HG03108 (cell line): ENCODE results near the gene PRSS21.

Experiments
- ATAC-seq: cut with Tn5 transposase; IDR thresholded peaks from one replicate; pipeline ENCODE4 v1.9.1; 2021; ENCODE audit warnings: moderate library complexity; ENCODE audit not compliant: unreplicated experiment

PRSS21 gene, protein sequence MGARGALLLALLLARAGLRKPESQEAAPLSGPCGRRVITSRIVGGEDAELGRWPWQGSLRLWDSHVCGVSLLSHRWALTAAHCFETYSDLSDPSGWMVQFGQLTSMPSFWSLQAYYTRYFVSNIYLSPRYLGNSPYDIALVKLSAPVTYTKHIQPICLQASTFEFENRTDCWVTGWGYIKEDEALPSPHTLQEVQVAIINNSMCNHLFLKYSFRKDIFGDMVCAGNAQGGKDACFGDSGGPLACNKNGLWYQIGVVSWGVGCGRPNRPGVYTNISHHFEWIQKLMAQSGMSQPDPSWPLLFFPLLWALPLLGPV

DNA sequence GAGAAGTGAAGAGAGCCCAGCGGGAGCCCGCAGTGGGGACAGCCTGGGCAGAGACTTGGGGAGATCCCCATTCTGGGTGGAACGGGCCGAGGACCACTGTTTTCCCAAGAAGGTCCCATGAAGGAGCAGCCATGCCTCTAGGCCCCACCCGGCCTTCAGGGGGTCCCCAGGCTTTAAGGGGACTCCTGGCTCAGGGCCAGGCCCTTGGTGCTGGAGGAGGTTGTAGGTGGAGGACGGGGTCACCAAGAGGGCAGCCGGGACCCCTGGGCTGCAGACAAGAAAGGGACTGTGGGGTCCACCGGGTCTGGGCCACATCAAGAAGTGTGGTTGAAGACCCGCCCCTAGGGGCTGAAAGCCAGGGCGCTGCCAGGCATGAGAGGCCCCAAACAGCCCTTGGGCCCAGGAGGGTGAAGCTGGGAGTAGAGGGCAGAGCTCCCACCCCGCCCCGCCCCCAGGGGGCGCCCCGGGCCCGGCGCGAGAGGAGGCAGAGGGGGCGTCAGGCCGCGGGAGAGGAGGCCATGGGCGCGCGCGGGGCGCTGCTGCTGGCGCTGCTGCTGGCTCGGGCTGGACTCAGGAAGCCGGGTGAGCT is at the start of gene PRSS21:
TSS of gene PRSS21 (plus strand) at position 487 of the 589 bp plus-strand sequence. CDS start at position 519, 32 bp downstream.
- no peak for ATAC-seq

DNA sequence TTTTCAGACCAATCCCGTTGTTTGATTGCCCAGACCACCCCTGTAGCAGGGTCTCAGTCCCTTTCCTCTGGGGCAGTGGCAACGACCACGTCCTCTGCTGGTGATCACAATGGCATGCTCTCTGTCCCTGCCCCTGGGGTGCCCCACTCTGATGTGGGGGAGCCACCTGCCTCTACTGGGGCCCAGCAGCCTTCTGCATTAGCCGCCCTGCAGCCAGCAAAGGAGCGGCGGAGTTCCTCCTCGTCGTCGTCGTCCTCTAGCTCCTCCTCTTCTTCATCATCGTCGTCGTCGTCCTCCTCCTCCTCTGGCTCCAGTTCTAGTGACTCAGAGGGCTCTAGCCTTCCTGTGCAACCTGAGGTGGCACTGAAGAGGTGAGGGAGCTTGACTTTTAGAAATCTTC is 49.1 kb upstream of the PRSS21 start:
- no peak for ATAC-seq

DNA sequence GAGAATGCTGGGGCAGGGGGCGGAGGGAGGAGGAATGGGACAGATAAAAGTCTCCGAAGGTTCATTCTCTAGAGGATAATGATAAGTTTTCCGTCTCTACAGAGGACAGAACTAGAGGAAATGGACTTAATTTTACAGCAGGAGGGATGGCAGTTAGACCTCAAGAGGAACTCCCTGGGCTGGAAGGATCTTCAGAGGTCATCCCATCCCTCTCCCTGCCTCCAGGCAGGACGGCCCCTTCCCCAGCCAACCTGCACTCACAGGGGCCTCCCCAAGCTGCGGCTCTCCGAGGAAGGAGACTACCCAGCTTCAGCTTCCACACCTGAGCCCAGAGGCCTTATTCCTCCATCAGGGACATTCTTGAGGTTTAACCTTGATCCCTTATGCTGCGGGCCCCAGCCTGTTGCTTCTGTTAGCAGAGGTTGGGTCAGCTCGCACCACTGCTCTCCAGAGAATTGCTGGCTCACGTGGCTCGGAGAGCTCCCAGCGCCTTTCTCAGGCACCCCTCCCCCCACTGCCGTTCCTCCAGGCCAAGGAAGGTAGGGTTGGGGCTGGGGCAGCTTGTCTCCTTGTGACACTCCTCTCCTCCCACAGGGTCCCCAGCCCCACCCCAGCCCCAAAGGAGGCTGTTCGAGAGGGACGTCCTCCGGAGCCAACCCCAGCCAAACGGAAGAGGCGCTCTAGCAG is 48.5 kb upstream of the PRSS21 start:
- no peak for ATAC-seq

DNA sequence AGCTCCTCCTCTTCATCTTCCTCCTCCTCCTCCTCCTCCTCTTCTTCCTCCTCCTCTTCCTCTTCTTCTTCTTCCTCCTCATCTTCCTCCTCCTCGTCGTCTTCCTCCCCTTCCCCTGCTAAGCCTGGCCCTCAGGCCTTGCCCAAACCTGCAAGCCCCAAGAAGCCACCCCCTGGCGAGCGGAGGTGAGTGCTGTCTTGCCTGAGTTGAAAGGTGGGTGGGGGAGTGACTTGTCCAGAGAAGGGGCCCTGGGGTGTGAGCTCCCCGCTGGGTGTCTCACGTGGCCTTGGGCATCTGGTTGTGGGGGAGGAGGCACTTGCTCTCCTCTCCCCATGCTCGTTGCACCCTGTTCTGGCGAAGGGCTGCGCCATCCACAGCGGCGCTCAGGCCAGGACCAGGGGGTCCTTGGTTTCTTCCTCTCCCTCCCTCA is 47.9 kb upstream of the PRSS21 start:
- no peak for ATAC-seq

DNA sequence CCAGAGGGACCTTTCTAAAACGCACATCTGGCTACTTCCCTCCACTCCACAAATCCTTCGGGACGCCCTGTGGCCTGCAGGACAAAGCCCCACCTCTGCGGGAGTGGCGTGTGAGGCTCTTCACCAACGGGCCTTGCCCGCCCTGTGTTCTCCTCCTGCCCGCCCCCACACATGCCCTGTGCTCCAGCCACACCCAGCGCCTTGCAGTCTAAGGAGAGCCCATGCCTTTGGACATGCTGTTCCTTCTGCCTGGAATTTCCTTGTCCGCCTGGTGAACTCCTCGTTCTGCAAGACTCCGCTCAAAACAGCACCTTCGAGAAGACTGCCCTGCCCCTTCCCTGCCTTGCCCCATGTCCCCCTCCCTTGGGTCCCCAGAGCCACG is 47.4 kb upstream of the PRSS21 start:
- no peak for ATAC-seq

DNA sequence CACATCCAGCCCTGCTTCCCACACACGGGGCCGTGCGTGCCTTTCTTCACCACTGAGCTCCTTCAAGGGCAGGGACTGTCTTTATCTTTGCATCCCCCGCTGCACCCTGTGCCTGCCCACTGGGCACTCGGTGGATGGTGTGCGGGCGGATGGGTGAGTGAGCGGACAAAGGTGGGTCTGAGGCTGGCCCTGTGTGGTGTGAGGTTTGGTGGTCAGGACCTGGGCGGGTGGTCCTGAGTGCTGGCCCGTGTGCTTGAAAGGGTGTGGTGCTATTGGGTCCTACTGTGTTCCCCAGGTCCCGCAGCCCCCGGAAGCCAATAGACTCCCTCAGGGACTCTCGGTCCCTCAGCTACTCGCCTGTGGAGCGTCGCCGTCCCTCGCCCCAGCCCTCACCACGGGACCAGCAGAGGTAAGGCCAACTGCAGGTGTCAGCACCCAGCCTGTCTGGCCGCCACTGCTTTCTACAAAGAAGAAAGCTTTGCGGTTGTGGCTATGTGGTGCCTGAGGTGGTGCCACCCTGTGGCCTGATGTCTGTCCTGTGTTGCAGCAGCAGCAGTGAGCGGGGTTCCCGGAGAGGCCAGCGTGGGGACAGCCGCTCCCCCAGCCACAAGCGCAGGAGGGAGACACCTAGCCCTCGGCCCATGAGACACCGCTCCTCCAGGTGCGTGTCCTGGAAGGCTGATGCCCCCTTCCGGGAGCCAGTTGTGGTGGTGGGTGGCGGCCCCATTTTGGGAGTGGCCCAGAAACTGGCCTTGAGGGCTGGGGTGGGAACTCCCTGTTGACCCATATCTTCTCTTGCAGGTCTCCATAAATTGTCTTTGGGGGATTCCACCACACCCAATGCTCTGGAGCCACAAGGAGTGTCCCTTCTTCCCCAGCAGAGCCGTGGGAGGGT is 46.7 kb upstream of the PRSS21 start:
- no peak for ATAC-seq

DNA sequence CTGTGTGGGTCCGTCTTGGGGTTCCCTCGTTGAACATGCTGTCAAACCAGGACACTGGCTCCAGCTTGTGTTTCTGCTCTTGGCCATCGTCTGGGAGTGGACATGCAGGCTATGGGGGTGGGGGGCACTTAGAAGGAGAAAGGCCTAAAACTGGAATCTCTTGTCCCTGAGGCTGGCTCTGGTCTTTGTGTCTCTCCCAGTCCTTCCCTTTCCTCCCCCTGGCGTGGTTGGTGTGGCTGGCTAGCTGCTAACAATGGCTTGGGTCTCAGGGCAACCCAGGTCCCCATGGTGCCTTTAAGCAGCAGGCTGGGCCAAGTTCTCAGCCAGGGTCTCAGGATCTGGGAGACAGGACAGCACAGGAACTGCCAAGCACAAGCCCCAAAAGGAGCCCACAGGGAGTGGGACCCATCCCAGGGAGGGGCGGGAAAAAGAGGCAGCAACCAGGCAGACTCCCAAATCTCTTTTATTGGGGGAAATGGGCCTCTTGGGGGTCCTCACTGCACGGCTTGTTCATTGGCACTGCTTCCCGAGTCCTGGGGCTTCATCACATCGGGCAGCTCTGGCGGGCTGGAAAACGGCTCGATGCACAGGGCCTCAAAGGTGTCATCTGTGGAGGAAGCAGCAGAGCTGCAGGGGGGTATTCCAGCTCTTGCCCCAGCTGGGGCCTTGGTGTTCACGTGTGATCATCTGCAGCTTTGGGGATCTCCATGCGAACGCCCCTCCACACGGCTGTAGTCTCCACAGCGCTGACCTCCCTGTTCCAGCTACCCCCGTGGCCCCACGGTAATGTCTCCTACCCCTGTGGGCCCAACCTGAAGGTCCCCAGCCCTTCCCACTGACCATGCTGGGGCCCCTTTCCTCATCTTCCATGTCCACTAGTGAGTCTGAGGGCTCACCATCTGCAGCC is 45.3 kb upstream of the PRSS21 start:
- no peak for ATAC-seq

DNA sequence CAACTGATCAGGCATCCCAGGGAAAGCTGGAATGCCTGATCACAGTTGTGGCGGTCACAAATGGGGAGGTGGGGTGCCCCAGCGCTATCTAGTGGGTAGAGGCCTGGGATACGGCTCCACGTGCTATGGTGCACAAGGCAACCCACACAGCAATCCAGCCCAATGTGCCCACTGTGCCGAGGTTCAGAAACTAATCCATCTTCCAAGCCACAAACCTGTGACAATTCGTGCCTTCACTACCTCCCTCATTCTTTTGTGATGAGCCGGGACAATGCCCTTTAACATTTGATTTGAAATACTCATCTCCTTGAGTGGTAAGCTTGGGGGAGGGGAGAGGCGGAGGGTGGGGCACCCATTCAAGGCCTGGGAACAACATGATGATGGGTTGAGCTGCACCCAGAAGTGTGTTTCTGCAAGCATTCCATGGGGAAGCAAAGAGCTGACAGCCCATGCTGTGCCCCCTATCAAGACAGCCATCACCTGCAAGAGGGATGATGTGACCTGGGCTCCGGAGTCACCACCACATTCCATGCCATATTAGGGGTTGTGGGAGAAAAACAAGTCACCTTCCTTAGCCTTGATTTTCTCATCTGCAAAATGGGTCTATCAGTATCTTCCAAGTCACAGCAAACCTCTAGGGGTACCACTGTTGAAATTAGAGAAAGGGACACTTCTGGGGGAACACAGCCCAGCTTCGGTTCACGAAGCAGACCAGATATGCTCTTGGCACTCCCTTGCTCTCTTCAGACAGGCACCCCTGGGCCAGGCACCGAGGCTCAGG is 43.7 kb upstream of the PRSS21 start:
- no peak for ATAC-seq

DNA sequence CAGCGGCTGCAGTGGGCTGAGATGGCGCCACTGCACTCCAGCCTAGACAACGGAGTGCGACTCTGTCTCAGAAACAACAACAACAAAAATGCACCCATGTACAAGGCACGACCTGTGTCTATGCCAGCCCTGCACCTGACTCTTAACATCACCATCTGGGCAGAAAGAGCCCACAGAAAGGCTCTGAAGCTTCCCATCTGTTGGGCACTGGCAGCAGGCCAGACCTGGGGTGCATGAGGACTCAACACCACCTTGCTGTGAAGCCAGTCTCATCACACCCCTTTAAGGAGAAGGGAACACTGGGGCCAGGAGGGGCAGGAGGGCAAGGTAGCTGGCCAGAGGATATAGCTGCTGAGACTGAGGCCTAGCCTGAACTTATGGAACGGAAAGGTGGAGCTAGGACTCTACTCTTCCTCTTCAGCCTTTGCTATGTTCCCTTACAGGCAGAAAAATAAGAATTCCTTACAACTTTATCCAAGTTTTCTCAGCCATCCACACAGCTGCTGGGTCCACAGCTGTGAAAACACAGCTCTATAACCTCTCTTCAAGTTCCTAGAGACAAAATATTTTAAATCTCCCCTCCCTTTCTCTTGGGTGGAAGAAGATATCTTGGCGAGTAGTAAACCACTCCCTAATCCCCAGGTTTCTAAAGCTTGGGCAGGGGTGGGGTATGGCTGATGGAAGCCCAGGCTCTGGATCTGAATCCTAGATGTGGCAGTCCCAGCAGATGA is 42.7 kb upstream of the PRSS21 start:
- no peak for ATAC-seq

DNA sequence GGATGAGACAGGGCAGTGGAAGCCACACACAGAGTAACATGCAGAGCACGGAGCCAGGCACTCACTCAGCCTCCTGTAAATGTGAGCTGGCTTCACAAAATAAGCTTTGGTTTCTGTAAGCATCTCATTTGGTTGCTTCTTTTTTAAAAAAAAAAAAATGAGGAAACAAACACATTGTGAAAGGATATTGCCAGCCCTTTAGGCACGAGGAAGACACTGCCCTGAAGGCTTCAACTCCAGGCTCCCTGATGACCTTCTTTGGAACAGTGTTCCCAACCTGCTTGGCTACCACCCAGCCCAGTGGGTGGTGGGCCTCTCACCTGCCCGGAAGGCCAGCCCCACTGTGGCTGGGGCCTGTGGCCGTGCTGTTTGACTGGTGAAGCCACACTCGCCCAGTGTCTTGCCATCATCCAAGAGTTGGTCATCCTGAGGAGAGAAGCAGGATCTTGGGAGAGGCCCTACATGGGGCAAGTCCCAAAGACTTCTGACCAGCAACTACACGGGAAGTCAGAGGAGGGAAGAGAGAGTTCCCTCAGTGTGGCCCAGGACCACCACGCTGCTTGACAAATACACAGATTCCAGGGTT is 41.8 kb upstream of the PRSS21 start:
- ATAC-seq = no peak

DNA sequence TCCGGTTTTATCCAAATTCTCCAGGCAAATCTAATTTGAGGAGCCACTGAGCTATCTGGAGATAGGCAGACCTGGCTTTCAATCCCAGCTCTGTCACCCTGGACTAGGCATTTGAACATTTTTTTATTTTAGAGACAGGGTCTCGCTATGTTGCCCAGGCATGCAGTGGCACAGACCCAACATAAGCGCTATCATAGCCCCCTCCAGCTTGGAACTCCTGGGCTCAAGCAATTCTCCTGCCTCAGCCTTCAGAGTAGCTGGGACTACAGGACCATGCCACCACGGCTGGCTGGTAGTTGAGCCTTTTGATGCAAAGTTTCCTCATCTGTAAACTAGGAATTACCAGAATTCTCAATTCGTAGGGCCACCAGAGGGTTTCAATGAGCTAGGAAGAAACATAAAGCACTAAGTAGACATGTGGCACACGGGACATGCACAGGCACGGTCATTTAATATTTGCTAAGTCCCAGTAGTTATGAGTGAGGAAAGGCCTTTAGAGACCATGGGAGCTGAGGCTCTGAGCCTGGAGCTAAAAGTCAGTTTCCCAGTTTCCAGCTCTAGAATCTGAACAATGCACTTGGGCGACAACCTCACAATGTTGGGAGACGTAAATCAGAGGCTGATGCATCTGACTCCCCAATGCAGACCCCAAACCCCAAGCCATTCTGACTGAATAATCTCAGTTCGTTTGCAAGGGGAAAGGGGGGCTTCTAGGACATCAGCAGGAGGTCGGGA is 41.1 kb upstream of the PRSS21 start:
- ATAC-seq = no peak

DNA sequence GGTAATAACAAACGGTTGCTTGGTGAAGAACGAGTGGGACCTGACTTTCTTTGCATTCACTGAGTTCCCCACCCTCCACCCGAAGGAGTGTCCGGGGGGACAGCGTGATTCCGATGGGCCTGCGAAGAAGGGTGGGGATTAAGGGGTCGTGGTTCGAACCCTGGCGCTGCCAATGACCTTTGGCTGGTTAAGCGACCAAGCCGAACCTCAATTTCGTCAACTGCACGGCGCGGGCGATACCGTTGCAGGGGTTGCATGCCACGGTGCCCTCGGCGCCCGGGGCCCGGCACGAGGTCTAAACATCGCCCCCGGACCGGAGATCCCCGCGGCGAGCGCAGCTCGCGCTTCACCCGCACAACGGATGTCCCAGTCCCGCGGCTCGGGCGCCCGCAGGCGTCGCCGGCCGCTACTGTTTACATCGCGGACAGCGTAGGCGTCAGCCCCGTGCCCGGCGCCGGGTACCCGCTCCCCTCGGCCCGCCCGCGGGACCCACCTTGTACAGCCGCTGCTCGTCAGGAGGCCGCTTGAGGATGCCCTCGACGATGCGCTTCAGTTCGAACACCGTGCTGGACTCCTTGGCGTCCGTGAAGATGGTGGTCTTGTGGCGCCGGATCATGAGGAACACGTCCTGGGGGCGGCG is 40.4 kb upstream of the PRSS21 start:
- peak; percentile 25 for ATAC-seq

DNA sequence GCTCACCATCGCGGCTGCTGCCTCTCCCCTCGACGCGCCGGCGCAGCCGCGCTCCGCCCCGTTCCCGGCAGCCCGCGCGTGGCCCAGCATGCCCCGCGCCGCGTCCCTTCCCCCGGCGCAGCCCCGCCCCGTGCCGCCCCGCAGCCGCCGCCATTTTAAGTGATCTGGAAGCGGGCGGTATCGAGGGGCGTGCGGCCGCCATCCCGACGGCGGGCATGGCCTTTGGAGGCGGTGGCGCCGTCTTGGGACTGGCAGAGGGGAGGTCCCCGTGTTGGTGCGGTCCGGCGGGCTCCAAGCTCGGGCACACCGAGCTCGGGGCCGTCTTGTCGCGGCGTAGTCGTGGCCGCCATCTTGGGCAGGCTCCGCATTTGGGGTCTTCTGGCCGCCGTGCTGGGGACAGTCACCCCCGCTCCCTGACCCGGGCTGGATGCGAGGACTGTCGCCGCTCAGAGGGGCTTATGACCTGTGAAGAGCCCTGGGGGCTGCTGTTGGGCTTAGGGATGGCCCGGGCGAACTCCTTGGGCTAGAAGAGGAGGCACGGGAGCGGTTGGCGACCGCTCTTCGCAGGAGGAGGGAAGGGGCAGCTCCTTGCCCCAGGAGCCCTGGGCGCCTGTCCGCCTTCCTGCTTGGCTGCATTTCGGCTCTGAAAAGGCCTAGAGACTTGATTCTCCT is 39.7 kb upstream of the PRSS21 start, which contains the start of gene ELOB:
TSS of gene ELOB (minus strand) at position 50 of the 672 bp plus-strand sequence. CDS start at position 9, 41 bp downstream.
- ATAC-seq = peak; percentile 63

DNA sequence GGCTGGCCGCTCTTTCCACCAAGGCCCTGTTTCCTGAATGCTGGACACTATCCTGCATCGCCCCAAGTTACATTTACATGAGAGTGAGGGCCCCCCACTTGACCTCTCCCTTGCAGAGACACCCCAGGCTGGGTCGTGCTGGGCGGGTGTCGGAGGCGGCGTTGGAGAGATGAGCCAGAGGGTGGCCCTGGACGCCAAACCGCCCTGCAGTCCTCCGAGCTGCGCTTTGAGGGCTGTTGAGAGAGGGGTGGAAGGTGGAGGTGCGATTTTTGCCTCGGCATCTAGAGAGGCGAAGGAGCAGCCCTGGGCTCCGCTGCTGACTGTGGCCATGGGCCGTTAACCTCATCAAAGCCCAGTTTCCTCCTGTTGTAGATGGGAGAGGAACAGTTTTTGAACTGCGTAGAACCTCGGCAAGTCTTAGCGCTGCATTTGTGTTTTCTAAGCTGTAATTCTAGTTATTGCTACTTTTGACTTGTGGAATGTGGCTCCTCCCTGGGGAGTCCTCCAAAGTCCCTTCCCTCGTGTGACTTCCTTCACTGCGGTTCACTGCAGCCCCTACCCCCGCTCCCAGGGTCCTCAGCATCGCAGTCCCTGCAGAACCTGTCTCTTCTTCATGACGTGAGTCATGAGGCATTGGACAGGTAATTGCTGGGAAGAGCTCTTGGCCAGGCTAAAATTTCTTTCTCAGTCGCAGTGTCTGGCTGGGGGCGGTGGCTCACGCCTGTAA is 39.0 kb upstream of the PRSS21 start:
- no peak for ATAC-seq

DNA sequence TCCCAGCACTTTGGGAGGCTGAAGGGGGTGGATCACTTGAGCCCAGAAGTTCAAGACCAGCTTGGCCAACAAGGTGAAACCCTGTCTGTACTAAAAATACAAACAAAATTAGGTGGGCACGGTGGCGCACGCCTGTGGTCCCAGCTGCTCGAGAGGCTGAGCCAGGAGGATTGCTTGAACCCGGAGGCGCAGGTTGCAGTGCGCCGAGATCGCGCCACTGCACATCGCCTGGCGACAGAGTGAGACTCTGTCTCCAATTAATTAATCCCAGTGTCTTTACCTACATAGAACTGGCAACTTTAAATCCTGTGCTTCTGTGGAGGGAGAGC is 38.4 kb upstream of the PRSS21 start:
- no peak for ATAC-seq
